ENCODE measurements around the gene NFATC1.
"Not testable (repeated sequence)": the region's sequence is repeated elsewhere in the genome, so short reads cannot be mapped to it uniquely, and the experiment has no call there.

NFATC1 gene

DNA sequence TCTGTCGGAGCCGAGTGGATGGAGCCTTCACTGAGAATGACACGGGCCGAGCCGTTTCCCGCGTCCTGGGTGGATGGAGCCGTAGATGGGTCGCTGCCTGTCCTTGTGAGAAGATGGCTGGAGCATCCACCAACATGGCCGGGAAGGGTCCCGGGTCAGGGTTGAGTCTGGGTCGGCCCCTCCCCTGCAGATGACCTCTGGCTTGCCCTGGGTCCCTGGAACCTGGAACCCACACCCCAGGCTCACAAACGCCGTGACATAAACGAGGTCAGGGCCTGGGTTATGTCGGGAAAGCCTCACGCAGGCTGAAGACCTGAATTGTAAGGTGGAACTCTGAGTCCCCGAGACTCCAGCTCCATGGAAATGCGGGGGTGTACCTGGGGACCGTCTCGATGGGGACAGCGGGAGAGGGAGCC lies 94.9 kb downstream of the NFATC1 start:
- DNase-seq (ENCODE audit: low read depth) = no peak

DNA sequence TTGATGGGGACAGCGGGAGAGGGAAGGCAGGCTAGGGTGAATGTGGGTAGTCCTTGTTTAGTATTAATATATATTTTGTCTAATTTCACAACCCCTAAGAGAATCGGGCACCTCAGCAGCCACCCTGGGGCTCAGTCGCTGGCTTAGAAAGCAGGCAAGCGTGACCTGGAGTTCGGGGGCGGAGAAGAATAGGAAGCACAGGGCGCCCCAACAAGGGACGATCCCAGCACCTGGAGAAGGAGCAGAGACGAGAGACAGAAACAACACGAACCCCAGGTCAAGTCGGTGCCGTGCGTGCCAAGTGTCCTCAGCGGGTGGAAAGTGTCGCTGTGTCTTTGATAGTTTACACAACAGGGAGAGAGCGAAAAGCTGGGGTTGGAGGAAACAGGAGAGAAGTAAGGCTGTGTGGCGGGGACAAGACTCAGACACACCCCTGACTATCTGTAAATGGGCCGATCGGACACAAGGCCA lies 95.4 kb downstream of the NFATC1 start:
- no peak for DNase-seq (ENCODE audit: low read depth)

DNA sequence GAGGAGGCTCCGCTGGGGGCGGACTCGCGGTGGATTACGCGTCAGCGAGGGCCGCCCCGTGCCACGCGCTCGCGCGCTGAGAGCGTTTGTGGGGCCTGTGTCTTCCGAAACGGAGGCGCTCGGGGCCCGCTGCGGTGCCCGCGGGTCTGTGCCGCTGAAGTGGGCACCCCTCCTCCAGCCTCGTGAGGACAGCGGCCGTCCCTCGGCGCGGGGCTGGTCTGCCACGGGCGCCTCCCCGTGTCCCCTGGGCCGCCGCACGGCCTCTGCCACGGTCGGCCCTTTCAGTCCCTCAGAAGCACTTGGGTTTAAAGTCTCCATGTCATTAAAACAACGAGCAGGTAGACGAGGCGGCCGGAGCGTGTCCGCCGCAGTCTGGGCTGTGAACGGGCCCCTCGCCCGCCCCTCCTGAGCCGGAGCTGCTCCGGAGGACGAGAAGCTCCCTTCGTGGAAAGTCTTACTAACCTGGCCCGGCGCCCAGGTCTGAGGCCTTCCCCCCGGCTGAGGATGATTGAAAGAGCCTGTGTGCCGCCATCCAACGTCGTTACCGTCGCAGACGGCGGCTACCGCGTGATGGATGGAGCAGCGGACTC lies 97.6 kb downstream of the NFATC1 start:
- no peak for DNase-seq (ENCODE audit: low read depth)

DNA sequence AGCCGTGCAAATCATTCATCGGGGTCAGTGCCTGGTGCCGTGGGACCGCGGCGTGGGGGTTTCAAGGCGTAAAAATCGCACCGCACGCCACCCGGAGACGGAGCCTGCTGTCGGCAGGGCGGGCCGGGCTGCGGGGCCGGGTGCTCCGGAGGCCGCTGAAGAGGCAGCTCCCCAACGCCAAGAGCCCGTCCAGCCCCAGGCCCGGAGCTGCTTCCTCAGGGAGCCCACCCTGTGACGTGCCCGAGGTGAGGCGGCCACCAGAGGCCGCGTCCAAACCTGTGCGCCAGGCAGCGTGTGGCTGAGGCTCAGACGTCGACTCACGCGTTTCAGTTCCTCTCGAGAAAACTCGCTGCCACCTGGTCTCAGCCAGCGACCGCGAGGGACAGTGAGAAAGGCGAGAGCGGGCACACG lies 98.1 kb downstream of the NFATC1 start:
- DNase-seq (ENCODE audit: low read depth) = no peak

DNA sequence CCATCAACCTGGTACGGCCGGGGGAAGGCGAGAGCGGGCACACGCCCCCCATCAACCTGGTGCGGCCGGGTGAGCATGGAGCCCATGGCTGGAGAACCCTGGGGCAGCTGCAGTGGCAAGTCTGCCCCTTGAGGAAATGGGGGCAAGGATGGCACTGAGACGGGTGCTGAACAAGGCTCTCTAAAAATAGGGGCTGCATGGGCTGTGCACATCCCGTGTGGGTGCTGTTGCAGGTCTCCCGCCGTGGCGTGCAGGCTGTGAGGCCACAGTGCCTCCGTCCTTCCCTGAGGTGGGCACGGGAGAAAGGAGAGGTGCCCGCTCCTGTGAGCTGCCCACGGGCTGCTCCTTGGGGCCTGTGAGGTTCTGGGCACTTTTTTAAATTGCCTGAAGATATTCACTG lies 99.2 kb downstream of the NFATC1 start:
- DNase-seq (ENCODE audit: low read depth) = no peak

DNA sequence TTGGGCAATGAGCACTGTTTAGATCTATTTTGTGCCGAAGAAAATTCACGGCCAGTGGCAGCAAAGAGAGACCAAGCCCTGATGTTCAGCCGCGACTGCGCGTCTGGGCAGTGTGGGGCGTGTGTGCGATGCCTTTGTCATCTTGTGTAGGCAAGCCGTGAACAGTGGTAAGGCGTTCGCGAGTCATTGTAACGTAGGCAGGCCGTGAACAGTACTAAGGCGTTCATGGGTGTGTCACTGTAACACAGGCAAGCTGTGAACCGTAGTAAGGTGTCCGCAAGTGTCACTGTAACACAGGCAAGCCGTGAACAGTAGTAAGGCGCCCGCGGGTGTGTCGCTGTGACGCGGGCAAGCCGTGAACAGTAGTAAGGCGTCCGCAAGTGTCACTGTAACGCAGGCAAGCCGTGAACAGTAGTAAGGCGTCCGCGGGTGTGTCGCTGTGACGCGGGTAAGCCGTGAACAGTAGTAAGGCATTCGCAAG lies 99.9 kb downstream of the NFATC1 start:
- no peak for DNase-seq (ENCODE audit: low read depth)

DNA sequence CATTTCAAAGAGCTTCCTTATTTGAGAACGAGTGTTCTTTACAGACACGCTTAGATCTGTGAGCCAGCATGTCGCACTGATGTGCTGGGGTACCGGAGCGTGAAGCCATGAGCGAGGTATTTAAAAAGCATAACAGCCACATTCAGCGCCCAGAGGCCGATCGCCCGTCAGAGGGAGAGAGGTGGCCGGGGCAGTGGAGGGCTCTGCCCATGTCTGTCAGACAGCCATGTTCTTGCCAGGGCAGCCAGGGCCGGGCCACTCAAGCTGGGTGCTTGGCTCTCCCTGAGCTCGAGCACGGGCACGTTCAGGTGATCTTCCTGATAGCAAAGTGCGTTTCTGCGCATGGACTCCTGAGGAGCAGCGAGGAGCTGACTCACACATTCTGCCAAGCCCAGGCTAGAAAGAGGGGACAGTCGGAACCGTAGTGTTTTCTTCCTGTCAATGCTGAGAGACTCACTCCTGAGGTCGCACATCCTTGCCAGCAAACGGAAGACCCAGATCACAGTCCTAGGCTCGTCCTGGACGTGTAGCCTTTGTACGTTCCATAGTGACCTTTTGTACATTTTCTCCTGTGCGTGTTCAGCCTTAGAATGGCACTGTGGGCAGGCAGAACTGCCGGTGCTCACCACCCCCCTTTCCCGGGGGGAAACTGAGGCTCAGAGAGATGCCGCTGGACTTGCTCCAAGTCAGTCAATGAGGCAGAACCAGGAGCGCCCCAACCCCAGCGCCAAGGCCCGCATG lies 100.7 kb downstream of the NFATC1 start:
- DNase-seq (ENCODE audit: low read depth) = no peak

DNA sequence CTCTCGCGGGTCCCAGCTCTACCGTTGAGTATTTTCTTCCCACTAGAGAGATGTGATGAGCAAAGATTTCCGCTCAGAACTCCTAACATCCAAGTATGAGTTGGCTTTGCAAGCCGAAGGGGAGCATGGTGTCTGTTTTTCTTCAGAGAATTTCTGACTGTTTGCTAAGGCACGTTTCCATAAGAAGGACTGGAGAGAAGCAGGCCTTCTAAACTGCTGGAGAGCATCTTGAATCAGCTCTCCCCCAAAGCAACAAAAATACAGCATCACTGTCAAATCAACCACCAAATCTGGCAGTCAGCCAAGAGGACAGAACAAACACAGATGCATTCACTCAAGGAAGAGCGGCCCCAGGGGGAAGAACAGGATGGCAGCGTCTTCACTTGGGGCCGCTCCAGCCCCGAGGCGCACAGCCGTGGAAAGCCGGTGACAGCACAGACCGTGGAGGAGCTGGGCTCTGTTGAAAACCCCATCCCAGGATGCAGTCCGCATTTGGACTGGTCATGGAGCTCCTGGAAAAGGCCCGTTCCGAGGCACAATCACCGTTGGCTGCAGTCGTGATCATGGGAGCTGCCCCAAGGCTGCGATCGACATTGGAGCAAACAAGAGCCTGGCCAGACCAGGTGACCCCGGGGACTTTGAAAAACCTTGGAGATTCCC lies 101.4 kb downstream of the NFATC1 start:
- no peak for DNase-seq (ENCODE audit: low read depth)

DNA sequence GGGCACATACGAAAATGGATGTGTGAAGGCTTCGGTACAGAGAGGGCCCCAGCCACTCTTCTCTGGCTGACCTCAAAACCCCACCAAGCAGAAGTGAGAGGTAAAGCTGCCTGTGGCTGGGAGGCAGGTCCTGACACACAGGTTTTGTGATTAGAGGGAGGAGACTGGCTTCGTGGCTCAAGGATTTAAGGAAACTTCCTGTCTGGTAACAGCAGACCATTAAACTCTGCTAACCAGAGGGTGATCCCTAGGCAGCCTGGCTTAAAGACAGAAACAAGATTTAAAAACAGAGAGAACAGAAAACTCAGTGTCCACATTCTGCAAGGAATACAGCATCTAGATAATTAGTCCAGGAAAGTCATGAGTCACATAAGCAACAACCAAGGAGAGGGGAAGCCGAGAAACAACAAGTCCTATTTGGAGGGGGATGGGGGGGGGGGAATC lies 101.9 kb downstream of the NFATC1 start:
- no peak for DNase-seq (ENCODE audit: low read depth)

DNA sequence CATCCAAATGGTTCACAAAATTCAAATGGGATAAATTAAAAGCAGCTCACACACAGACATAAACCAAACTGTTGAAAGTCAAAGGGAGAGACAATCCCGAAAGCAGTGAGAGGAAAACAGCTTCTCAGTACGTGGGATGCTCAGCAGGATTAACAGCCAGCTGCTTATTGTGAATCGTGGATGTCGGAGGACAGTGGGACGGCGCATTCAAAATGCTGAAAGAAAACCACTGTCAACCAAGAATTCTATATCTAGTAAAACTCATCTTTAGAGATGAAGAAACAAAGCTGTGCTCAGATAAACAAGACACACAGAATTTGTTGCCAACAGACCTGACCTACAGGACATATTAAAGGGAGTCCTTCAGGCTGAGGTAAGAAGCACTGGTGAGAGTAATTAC lies 102.9 kb downstream of the NFATC1 start:
- DNase-seq (ENCODE audit: low read depth) = no peak

DNA sequence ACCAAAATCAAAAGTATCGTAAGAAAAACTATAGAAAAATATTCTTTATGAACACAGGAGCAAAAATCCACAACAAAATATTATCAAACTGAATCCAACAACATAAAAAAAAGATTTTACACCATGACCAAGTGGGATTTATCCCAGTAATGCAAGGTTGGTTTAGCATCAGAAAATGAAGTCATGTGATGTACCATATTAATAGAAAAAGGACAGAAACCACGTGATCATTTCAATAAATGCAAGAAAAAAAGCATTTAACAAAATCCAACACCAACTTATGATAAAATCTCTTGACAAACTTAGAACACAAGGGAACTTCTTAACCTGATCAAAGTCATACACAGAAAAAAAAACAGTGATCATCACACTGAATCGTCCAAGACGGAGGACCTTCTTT lies 105.3 kb downstream of the NFATC1 start:
- DNase-seq (ENCODE audit: low read depth) = no peak

DNA sequence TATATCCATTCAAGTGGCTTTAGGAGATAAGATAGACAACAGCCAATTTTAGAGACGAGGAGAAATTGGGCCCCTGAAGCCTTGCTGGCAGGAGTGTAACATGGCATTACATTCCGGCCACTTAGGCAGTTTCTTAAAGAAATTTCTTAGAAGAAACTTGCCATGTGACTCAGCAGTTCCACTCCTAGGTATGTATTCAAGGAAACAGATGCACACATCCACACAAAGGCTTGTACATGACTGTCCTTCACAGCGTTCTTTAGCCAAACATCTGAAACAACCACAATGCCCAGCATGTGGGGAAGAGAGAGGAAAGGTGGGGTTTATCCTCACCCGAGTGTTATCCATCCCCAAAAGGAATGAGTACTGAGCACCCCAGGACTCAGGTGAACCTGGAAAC lies 107.1 kb downstream of the NFATC1 start:
- DNase-seq (ENCODE audit: low read depth) = no peak

DNA sequence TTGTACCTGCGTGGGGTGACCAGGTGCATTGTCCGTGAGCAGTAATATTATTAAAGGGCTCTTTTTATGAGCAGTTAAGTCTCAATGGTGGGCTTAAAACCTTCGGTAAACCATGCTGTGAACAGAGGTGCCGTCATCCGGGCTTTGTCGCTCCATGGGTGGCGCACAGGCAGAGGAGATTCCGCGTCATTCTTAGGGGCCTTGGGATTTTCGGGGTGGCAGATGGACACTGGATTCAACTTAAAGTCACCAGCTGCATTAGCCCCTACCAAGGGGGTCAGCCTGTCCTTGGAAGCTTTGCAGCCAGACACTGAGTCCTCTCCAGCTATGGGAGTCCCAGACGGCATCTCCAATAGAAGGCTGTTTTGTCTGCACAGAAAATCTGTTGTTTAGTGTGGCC lies 107.7 kb downstream of the NFATC1 start:
- no peak for DNase-seq (ENCODE audit: low read depth)

DNA sequence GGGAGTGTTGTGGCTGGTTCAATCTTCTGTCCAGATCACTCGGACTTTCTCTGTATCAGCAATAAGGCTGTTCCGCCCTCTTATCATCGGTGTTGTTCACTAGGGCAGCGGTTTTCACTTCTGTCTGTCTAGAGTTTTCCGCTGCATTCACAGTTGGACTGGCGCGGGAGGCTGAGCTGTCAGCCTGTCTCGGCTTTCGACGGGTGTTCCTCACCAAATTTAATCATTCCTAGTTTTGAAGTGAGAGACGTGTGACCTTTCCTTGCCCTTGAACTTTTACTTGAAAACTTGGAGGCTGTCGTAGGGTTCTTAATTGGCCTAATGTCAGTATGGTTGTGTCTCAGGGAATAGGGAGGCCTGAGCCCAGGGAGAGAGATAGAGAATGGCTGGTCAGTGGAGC lies 108.3 kb downstream of the NFATC1 start:
- no peak for DNase-seq (ENCODE audit: low read depth)

DNA sequence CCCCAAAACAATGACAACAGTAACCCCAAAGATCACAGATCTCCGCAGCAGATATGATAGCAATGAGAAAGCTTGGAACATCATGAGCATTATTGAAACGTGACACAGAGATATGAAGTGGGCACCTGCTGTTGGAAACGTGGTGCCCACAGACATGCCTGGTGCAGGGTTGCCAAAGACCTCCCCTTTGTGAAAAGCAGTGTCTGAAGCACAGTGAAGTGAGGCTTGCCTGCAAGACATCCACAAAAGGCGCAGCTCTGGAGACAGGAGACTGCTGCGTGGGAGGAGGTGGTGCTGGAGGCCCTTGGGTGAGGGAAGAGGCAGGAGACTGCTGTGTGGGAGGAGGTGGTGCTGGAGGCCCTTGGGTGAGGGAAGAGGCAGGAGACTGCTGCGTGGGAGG lies 108.8 kb downstream of the NFATC1 start:
- DNase-seq (ENCODE audit: low read depth) = not testable (repeated sequence)

DNA sequence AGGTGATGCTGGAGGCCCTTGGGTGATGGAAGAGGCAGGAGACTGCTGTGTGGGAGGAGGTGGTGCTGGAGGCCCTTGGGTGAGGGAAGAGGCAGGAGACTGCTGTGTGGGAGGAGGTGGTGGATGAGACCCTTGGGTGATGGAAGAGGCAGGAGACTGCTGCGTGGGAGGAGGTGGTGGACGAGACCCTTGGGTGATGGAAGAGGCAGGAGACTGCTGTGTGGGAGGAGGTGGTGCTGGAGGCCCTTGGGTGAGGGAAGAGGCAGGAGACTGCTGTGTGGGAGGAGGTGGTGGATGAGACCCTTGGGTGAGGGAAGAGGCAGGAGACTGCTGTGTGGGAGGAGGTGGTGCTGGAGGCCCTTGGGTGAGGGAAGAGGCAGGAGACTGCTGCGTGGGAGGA lies 109.7 kb downstream of the NFATC1 start:
- not testable (repeated sequence) for DNase-seq (ENCODE audit: low read depth)

DNA sequence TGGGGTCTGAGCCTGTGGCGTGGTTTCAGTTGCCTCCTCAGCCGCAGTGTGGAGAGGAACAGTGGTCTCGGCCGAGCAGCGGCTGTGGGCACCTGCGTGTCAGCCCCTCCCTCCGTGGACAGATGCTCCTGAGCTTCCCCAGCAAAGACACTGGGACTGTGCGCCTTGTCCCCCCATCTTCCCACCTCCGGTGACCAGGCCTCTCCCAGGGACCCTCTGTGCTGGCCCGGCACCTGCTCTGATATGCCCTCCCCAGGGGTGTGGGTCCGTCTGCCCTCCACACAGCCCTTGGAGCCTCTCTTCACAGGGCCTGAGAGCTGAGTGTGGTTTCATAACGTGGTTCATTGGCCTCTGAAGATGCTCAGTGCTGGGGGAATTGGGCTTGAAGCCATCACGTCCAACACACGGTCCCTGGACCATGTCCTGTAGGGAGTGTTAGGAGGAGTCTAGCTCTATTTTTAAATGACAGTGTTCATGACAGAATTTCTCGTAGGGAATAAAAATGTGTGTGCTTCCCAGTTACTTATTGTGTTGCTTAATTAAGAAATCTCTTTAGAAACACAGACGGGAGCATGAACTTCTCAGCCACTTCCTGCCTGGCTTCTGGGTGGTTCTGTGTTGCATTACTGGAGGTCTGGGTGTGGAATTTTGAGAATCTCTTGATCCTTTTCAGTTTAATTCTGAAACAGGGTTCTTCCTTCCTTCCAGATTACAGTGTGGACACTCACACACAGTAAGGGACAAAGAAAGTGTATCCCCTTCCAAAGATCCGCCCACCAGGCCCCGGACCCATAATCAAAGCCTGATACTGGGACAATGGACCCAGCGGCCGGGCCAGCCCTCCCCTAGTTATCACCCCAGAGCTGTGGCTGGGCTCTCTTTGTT lies 110.7 kb downstream of the NFATC1 start:
- no peak for DNase-seq (ENCODE audit: low read depth)

DNA sequence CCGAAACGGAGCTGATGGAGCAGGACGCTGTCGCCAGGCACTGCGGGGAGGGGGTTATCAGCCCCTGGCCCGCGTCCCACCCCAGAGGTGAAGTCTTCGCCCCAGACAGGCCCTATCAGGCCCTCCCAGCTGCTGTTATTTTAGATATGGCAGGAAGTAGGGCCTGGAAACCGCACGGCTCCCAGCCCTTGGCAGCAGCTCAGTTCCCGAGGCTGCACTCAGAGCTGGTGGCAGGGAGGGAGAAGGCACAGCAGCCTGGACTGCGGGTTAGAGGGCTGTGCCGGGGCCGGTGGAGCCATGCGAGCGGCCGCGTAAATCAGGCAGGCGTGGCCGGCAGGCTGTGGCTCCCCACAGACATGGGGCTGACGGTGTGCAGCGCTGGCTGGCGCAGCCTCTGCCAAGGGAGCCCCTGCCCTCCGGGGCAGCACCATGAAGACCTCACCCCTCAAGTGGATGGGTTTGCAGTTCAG lies 111.4 kb downstream of the NFATC1 start:
- DNase-seq (ENCODE audit: low read depth) = no peak

DNA sequence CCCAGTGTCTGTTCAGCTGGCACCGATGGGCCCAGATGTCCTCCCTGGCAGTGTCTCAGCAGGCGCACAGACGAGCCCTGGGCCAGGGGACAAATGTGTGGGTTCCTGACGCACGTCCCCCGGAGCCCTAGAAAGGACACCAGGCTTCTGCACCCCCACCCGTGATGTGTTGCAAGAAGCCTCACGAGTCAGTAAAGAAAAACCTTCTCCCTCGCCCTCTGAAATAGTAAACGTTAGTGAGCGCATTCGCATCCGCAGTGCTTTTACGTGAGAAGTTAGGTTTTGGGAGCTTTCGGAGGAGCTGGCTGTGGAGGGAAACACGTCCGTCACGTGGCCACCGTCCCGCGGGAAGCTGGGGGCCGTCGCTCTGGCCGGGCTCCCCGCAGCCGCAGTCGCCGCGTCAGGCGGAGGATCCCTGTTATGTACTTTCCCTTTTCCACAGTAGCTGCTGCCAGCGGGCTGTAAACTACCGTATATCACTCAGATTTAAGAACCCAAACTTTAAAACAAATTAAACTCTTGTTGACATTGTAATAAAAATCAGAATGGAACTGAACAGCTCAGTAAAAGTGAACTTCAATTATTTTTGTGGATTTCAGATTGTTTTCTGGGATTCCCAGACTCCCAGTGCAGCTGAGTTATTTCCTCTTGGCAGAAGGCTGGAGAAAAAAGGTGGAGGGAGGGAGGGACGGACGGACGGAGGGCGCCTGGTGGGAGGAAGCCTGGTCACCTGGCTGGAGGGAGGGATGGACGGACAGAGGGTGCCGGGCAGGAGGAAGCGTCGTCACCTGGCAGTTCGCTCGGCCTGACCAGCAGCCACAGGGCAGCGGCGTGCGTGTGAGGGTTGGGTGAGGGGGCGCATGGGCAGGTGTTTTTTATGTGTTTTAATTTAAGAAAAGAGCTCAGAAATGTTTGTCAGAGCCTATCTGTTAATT lies 112.1 kb downstream of the NFATC1 start:
- DNase-seq (ENCODE audit: low read depth) = no peak

DNA sequence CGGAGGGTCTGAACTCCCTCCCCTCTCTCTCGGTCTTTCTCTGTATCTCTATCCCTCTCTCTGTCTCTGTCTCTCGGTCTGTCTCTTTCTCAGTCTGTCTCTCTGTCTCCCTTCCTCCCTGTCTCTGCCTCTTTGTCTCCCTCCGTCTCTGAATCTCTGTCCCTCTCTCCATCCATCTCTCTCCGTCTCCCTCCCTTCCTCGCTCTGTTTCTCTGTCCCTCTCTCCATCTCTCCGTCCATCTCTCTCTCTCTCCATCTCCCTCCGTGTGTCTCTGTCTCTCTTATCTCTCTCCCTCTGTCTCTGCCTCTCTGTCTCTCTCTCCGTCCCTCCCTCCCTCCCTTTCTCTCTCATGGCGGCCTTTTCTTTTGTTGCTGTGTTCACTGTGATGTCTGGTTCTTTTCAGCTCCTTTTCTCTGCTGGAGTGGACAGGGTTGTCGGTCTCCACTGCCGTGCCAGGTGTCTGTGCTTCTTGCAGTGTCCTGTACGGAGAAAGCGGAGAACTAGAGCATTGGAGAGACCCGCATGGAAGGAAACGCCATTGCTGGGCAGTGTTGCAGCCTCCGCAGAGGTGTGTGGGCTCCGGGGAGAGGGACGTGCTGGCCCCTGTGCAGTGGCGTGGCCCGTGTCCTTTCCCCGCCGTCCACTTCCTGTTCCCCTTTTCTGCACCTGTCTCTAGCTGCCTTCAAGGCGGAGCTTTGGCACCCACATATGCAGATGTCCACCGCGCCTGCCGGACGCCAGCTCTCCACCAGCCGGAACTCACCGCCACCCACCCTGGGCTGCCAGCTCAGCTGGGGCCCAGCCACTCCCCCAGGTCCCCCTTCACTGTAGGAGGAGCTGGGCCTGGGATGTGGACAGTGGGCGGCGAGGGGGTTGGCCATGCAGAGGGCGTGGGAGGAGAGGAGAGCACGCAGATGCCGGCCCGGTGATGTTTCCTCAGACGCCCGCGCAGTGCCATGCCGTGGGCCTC lies 113.1 kb downstream of the NFATC1 start:
- no peak for DNase-seq (ENCODE audit: low read depth)

All from HS-5 (cell line).